H9 (cell line): ENCODE results near the gene SLCO3A1. TPM values are rescaled to one million over a fixed set of nuclear protein-coding genes. Genes with fewer than 3 reads are reported as not detected.

Experiments
- DNase-seq: peaks from one replicate; pipeline ENCODE4 v3.0.0-alpha.2; 2017
- H2AFZ ChIP-seq: one replicate; pipeline ENCODE4 v1.6.1; 2013; ENCODE audit warnings: mild to moderate bottlenecking, low read length, control low read depth, moderate library complexity
- H2AK5ac ChIP-seq: 2 replicates; pipeline ENCODE4 v1.6.1; 2013; ENCODE audit warnings: low read length, control low read depth, mixed read lengths; ENCODE audit not compliant: insufficient read length
- H2BK120ac ChIP-seq: one replicate; pipeline ENCODE4 v1.6.1; 2013; ENCODE audit warnings: low read depth, mild to moderate bottlenecking, low read length, control low read depth, inconsistent platforms; ENCODE audit not compliant: poor library complexity, severe bottlenecking
- H2BK12ac ChIP-seq: 2 replicates; pipeline ENCODE4 v1.6.1; 2013; ENCODE audit warnings: low read length, control low read depth, mixed read lengths, low read depth; ENCODE audit not compliant: insufficient read length
- H2BK15ac ChIP-seq: 2 replicates; pipeline ENCODE4 v1.6.1; 2013; ENCODE audit warnings: low read depth, low read length, control low read depth
- H2BK20ac ChIP-seq: one replicate; pipeline ENCODE4 v1.6.1; 2013; ENCODE audit warnings: low read depth, mild to moderate bottlenecking, low read length, control low read depth, inconsistent platforms; ENCODE audit not compliant: poor library complexity, severe bottlenecking
- H2BK5ac ChIP-seq: 2 replicates; pipeline ENCODE4 v1.6.1; 2013; ENCODE audit warnings: low read length, control low read depth, mixed read lengths; ENCODE audit not compliant: insufficient read length
- H3K14ac ChIP-seq: 2 replicates; pipeline ENCODE4 v1.6.1; 2013; ENCODE audit warnings: low read length, control low read depth; ENCODE audit not compliant: insufficient read depth
- H3K18ac ChIP-seq: 2 replicates; pipeline ENCODE4 v1.6.1; 2013; ENCODE audit warnings: low read depth, mild to moderate bottlenecking, mixed read lengths, low read length, control low read depth; ENCODE audit not compliant: insufficient read length
- H3K23ac ChIP-seq: 2 replicates; pipeline ENCODE4 v1.6.1; 2013; ENCODE audit warnings: low read length, control low read depth, mixed read lengths, low read depth; ENCODE audit not compliant: insufficient read length
- H3K23me2 ChIP-seq: 2 replicates; pipeline ENCODE4 v1.6.1; 2013; ENCODE audit warnings: low read depth, mild to moderate bottlenecking, mixed read lengths, low read length, control low read depth; ENCODE audit not compliant: insufficient read length, poor library complexity, severe bottlenecking
- H3K27ac ChIP-seq: 2 replicates; pipeline ENCODE4 v1.5.1; 2013; ENCODE audit warnings: low read length, control low read depth, mixed read lengths, low read depth; ENCODE audit not compliant: insufficient read length
- H3K27me3 ChIP-seq: 2 replicates; pipeline ENCODE4 v1.6.1; 2013; ENCODE audit warnings: low read length, control low read depth, inconsistent platforms; ENCODE audit not compliant: insufficient read depth
- H3K4ac ChIP-seq: 2 replicates; pipeline ENCODE4 v1.6.1; 2013; ENCODE audit warnings: low read depth, mild to moderate bottlenecking, control low read depth, inconsistent platforms, low read length, moderate library complexity
- H3K4me1 ChIP-seq: 2 replicates; pipeline ENCODE4 v1.6.1; 2013; ENCODE audit warnings: low read length, control low read depth, inconsistent platforms; ENCODE audit not compliant: insufficient read depth
- H3K4me2 ChIP-seq: 2 replicates; pipeline ENCODE4 v1.6.1; 2013; ENCODE audit warnings: low read length, control low read depth, mixed read lengths; ENCODE audit not compliant: insufficient read length, insufficient read depth
- H3K56ac ChIP-seq: 2 replicates; pipeline ENCODE4 v1.6.1; 2013; ENCODE audit warnings: low read depth, mild to moderate bottlenecking, mixed read lengths, low read length, control low read depth; ENCODE audit not compliant: insufficient read length
- H3K79me1 ChIP-seq: 2 replicates; pipeline ENCODE4 v1.6.1; 2013; ENCODE audit warnings: low read depth, mild to moderate bottlenecking, moderate library complexity, low read length, control low read depth, inconsistent platforms; ENCODE audit not compliant: insufficient read depth, poor library complexity, severe bottlenecking
- H3K79me2 ChIP-seq: 2 replicates; pipeline ENCODE4 v1.6.1; 2013; ENCODE audit warnings: low read length, control low read depth, inconsistent platforms; ENCODE audit not compliant: insufficient read depth
- H3K9ac ChIP-seq: 2 replicates; pipeline ENCODE4 v1.6.1; 2013; ENCODE audit warnings: low read length, control low read depth, mixed read lengths; ENCODE audit not compliant: insufficient read length; ENCODE audit errors: extremely low read depth
- H3K9me3 ChIP-seq: one replicate; pipeline ENCODE4 v1.6.1; 2013; ENCODE audit warnings: low read depth, low read length, inconsistent platforms; ENCODE audit not compliant: control insufficient read depth
- H3T11ph ChIP-seq: one replicate; pipeline ENCODE4 v1.6.1; 2013; ENCODE audit warnings: mild to moderate bottlenecking, low read length, control low read depth, inconsistent platforms
- H4K20me1 ChIP-seq: one replicate; pipeline ENCODE4 v1.6.1; 2013; ENCODE audit not compliant: control insufficient read depth, insufficient read length, insufficient read depth
- H4K5ac ChIP-seq: 2 replicates; pipeline ENCODE4 v1.6.1; 2013; ENCODE audit warnings: low read depth, mild to moderate bottlenecking, mixed read lengths, low read length, control low read depth; ENCODE audit not compliant: insufficient read length
- H4K8ac ChIP-seq: replicated peaks from 2 replicates; pipeline ENCODE4 v1.6.1; 2013; ENCODE audit warnings: low read length, control low read depth, mixed read lengths, low read depth; ENCODE audit not compliant: insufficient read length
- H4K91ac ChIP-seq: 2 replicates; pipeline ENCODE4 v1.6.1; 2013; ENCODE audit warnings: low read depth, mild to moderate bottlenecking, moderate library complexity, mixed read lengths, low read length, control low read depth; ENCODE audit not compliant: insufficient read length
- H3K27ac Mint-ChIP-seq, 3 experiments: 2 replicates in 2 of 3; 3 replicates in 1 of 3; pipeline ENCODE4 v1.8.0; 2020 to 2021; ENCODE audit warnings: mixed read lengths in 3 of 3, mild to moderate bottlenecking in 1 of 3, moderate library complexity in 1 of 3
- H3K27me3 Mint-ChIP-seq: 2 replicates; pipeline ENCODE4 v1.8.0; 2021; ENCODE audit warnings: low read depth, mild to moderate bottlenecking, moderate library complexity, mixed read lengths
- H3K36me3 Mint-ChIP-seq, 3 experiments: 2 replicates in 2 of 3; 3 replicates in 1 of 3; pipeline ENCODE4 v1.8.0; 2020 to 2021; ENCODE audit warnings: low read depth in 3 of 3, mixed read lengths in 3 of 3; ENCODE audit not compliant: insufficient read depth in 1 of 3
- H3K4me1 Mint-ChIP-seq, 2 experiments: 2 replicates each; pipeline ENCODE4 v1.8.0; 2020; ENCODE audit warnings: mixed read lengths in 2 of 2
- H3K4me3 Mint-ChIP-seq, 2 experiments: 2 replicates in 1 of 2; 3 replicates in 1 of 2; pipeline ENCODE4 v1.8.0; 2020 to 2021; ENCODE audit warnings: mild to moderate bottlenecking in 2 of 2, mixed read lengths in 2 of 2, moderate library complexity in 1 of 2
- H3K9me3 Mint-ChIP-seq, 2 experiments: 2 replicates in 1 of 2; 3 replicates in 1 of 2; pipeline ENCODE4 v1.8.0; 2020; ENCODE audit warnings: mild to moderate bottlenecking in 2 of 2, mixed read lengths in 2 of 2, moderate library complexity in 1 of 2
- CTCF ChIP-seq: fragments of 200-600 bp; sonication (generic); conservative IDR thresholded peaks from 3 replicates; pipeline ENCODE4 v1.8.0; 2021; ENCODE audit warnings: antibody characterized with exemption, mild to moderate bottlenecking
- WGBS: extraction: QIAGEN DNeasy Blood & Tissue Kit; methylation state at CpG from one replicate; pipeline ENCODE4 v1.1.7; 2013; ENCODE audit warnings: missing lambda C conversion rate, low lambda C conversion rate, mixed read lengths; ENCODE audit not compliant: insufficient read length; ENCODE audit errors: extremely low coverage; 5-methylcytosine and 5-hydroxymethylcytosine counted together
- total RNA-seq: library from RNA; stranded (reverse); gene quantifications from 2 replicates; pipeline ENCODE4 v1.2.1, GENCODE V29; 2021

The SLCO3A1 gene
- total RNA-seq, 1 experiment from 2014 or later = 9.4 TPM

- no CpG with 5 or more reads among the region's 5 CpGs for WGBS
- no peak overlapping the region for H3K56ac ChIP-seq
Observed at GRCh38 chr15:92098869-92099268, 245.4 kb downstream of the SLCO3A1 start.

More at GRCh38 chr15:92098869-92099268, 245.4 kb downstream of the SLCO3A1 start:
- Histone ChIP-seq H4K20me1 (no peaks in the 10 kb centered on the region), H3K9me3 (no peaks in the 10 kb centered on the region), H2AFZ (no peak overlapping the region), H3K79me1 (no peaks in the 10 kb centered on the region), H4K8ac (no peak overlapping the region), H3K14ac (no peak overlapping the region), H4K5ac (no peak overlapping the region), H3K9ac (no peak overlapping the region), H2BK120ac (no peak overlapping the region), H3K27ac (no peak overlapping the region), H2BK20ac (no peak overlapping the region), H3K4me2 (no peak overlapping the region), H4K91ac (no peak overlapping the region), H2BK12ac (no peak overlapping the region), H2AK5ac (no peak overlapping the region), H3K23me2 (no peaks in the 10 kb centered on the region), H3K79me2 (no peaks in the 10 kb centered on the region), H3K4me1 (no peaks in the 10 kb centered on the region; the same call in 1 of the 2 replicates), H3T11ph (no peak overlapping the region), H3K4ac (no peak overlapping the region), H3K23ac (no peak overlapping the region), H2BK15ac (no peak overlapping the region), H2BK5ac (no peak overlapping the region), H3K18ac (no peak overlapping the region), H3K27me3 (no peaks in the 10 kb centered on the region)
- peak; percentile 78 for DNase-seq
- Mint-ChIP-seq H3K27me3 (no peaks in the 10 kb centered on the region), H3K4me3 (no peak overlapping the region), H3K9me3 (no peaks in the 10 kb centered on the region; a peak in 3 of 5 replicates), H3K4me1 (peaks cover 38 to 43% of the 10 kb centered on the region in 2 experiments), H3K36me3 (peaks cover 0 to 10% (median 0%) of the 10 kb centered on the region in 3 experiments; a peak in 4 of 7 replicates), H3K27ac (peak overlapping the region in 1 of 3 experiments; percentile 90; a peak in 1 of 7 replicates)
- peak; percentile 47; the same call in 2 of the 3 replicates for TF ChIP-seq CTCF
